ENCODE results near the gene NELFA. TPM values are rescaled to one million over a fixed set of nuclear protein-coding genes. Genes with fewer than 3 reads are reported as not detected.

NELFA gene
- total RNA-seq, 6 experiments from 2014 or later: 6.6 to 14.7 (median 8.7) TPM

DNA sequence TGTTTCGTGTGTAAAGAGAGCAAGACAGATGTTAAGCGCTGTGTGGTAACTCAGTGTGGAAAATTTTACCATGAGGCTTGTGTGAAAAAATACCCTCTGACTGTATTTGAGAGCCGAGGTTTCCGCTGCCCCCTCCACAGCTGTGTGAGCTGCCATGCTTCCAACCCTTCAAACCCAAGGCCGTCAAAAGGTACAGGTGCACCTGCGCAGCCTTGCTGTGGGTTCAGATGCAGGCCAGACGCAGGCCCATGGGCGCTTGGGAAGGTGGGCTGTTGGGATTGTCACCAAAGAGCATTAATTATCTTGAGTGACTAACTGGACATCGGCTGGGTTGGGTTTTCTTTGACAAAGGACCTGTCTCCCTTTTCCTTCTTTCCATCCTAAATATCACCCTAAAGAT lies 55.4 kb downstream of the NELFA start:
- peaks cover 0 to 12% (median 5%) of the 10 kb centered on the region in 4 donors for H3K36me3 ChIP-seq

DNA sequence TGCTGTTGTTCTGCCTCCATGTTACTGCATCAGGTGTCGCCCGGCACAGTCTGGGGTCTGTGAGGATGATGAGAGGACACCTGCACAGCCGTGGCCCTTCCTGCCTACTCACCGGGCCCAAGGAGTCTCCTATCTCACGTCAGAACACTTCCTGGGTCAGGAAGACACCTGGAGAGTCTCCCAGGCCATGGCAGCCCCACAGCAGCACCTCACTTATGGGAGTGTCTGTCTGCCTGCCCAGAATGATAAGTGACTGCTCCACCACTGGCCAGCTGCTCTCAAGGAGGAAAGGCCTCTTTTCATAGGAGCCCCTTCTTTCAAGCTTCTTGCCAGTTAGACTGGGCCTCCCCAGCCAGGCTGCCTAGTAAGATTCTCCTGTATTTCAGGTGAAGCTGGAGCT lies 56.1 kb downstream of the NELFA start:
- no peaks in the 10 kb centered on the region for H3K27me3 ChIP-seq
- no peaks in the 10 kb centered on the region for H3K4me1 ChIP-seq
- H3K27ac ChIP-seq: no peak overlapping the region
- TF ChIP-seq POLR2A (IDR thresholded peaks at IDR 0.05): no peak
- TF ChIP-seq, protein P1, sequence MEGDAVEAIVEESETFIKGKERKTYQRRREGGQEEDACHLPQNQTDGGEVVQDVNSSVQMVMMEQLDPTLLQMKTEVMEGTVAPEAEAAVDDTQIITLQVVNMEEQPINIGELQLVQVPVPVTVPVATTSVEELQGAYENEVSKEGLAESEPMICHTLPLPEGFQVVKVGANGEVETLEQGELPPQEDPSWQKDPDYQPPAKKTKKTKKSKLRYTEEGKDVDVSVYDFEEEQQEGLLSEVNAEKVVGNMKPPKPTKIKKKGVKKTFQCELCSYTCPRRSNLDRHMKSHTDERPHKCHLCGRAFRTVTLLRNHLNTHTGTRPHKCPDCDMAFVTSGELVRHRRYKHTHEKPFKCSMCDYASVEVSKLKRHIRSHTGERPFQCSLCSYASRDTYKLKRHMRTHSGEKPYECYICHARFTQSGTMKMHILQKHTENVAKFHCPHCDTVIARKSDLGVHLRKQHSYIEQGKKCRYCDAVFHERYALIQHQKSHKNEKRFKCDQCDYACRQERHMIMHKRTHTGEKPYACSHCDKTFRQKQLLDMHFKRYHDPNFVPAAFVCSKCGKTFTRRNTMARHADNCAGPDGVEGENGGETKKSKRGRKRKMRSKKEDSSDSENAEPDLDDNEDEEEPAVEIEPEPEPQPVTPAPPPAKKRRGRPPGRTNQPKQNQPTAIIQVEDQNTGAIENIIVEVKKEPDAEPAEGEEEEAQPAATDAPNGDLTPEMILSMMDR (IDR thresholded peaks at IDR 0.05): no peak
- DNase-seq (no peak), ATAC-seq (no peak)
- H3K4me3 ChIP-seq: no peak overlapping the region
- WGBS (ENCODE audit: insufficient coverage, low coverage, low lambda C conversion rate, missing lambda C conversion rate): no CpG with 5 or more reads among the region's 5 CpGs
- H3K9me3 ChIP-seq: no peaks in the 10 kb centered on the region
- intact Hi-C loops (cut with DNase I): no loop called here
- H3K36me3 ChIP-seq: peaks cover 0 to 10% (median 3%) of the 10 kb centered on the region in 4 donors

More for the DNA sequence above, 55.4 kb downstream of the NELFA start:
- DNase-seq (no peak), ATAC-seq (no peak)
- WGBS (ENCODE audit: insufficient coverage, low coverage, low lambda C conversion rate, missing lambda C conversion rate): 98% methylated on average over 9 of the region's 9 CpGs
- no peaks in the 10 kb centered on the region for H3K27me3 ChIP-seq
- H3K4me1 ChIP-seq: no peaks in the 10 kb centered on the region
- no peak overlapping the region for H3K4me3 ChIP-seq
- H3K9me3 ChIP-seq: no peaks in the 10 kb centered on the region
- no peak overlapping the region for H3K27ac ChIP-seq
- TF ChIP-seq, protein P1 (IDR thresholded peaks at IDR 0.05): no peak
- no peak for TF ChIP-seq POLR2A (IDR thresholded peaks at IDR 0.05)
- intact Hi-C loops (cut with DNase I): no loop called here

DNA sequence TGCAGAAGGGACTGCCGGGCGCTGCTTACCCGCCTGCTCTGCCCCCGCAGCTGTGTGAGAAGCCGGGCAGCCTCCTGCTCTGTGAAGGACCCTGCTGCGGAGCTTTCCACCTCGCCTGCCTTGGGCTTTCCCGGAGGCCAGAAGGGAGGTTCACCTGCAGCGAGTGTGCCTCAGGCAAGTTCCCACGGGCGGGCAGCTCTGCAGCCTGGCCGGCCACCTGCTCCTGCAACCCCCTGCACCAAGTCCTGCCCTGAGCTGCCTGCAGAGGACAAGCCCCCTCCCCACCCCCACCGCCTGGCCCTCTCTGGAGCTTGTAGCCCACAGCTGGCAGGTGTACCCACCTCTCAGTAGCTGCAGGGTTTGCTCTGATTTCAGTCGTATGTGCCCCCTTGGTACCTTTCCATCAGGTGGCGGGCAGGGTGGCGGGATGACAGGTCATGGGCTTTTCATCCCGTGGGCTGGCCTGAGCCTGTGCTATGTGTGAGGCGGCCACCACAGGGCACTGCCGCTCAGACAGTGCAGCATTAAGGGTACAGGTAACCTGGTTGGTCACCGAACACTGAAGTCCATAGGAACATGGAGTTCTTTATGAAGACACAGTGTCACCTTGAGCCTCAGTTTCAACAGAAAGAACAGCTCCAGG lies 56.6 kb downstream of the NELFA start:
- Histone ChIP-seq H3K27ac (no peak overlapping the region), H3K27me3 (no peaks in the 10 kb centered on the region), H3K4me3 (no peak overlapping the region), H3K4me1 (no peaks in the 10 kb centered on the region), H3K36me3 (peaks cover 0 to 10% (median 3%) of the 10 kb centered on the region in 4 donors), H3K9me3 (no peaks in the 10 kb centered on the region)
- no peak for ATAC-seq
- intact Hi-C loops (cut with DNase I): no loop called here
- 75% methylated on average over 2 of the region's 20 CpGs for WGBS (ENCODE audit: insufficient coverage, low coverage, low lambda C conversion rate, missing lambda C conversion rate)
- no peak for TF ChIP-seq POLR2A (IDR thresholded peaks at IDR 0.05)
- TF ChIP-seq, protein P1 (IDR thresholded peaks at IDR 0.05): no peak
- no peak for DNase-seq

DNA sequence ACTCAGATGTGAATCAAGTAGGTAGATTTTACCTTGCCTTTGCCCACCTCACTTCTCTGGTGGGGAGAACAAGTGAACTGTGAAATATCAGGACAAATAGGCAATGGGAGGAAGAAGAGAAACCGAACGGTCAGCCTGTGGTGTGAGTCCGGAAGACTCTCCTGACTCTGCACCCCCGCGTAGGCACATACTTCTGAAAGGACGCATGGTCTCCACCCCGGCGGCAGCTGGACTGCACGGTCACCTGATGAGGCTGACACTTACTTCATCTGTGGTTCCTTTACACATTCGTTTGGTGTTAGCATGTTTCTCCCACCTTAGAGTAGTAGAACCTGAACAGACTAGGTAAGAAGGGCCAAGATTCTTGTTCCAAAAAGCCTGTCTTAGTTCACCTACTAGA lies 58.4 kb downstream of the NELFA start:
- Histone ChIP-seq H3K4me1 (no peaks in the 10 kb centered on the region), H3K27me3 (no peaks in the 10 kb centered on the region), H3K36me3 (peaks cover 0 to 3% (median 2%) of the 10 kb centered on the region in 4 donors), H3K9me3 (no peaks in the 10 kb centered on the region), H3K27ac (no peak overlapping the region), H3K4me3 (no peak overlapping the region)
- ATAC-seq: no peak
- 98% methylated on average over 9 of the region's 10 CpGs for WGBS (ENCODE audit: insufficient coverage, low coverage, low lambda C conversion rate, missing lambda C conversion rate)
- no peak for DNase-seq
- no peak for TF ChIP-seq POLR2A (IDR thresholded peaks at IDR 0.05)
- TF ChIP-seq, protein P1 (IDR thresholded peaks at IDR 0.05): no peak
- intact Hi-C loops (cut with DNase I): no loop called here

All from right lobe of liver (tissue), 6 donors.